ENCODE results near the gene PLAA. TPM values are rescaled to one million over a fixed set of nuclear protein-coding genes. Genes with fewer than 3 reads are reported as not detected.

The PLAA gene
- total RNA-seq, 1 experiment from 2014 or later: 41.2 TPM

GRCh38 chr9:26949637-26950069 lies 2.6 kb upstream of the PLAA start (continued):
- TF ChIP-seq ZNF274 (IDR thresholded peaks at IDR 0.05; ENCODE audit: low read depth, low read length): no peak

DNA sequence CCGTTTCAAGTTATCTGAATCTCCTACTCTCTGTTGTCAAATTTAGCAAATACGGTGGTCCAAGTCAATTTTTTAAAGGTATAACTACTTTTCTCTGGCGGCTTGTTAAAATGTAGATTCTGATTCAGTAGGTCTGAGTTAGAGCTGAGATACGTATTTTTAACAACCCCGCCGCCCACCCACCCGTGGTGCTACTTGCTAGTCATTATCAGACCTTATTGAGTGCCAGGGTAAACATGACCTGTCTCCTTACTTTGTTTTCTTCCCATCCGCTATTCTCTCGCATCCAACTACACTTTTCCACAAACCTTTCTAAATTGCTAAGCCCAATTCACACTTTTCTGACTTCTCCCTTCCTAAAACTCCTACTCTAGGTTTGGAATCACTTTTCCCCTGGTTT lies 694 bp upstream of the PLAA start:
- H3K27ac ChIP-seq (ENCODE audit: low read depth, low read length): peak overlapping the region; percentile 84; the same call in 1 of the 2 replicates
- no peaks in the 10 kb centered on the region for H4K20me1 ChIP-seq (ENCODE audit: insufficient read depth)
- no peaks in the 10 kb centered on the region for H3K27me3 ChIP-seq (ENCODE audit: insufficient read depth, low read length)
- CTCF ChIA-PET: interaction anchor here (1.3 kb wide), 1 partner anchor 8 kb away, joined by 3 read pairs; the partner anchor contains the start of gene IFT74
- DNase-seq (ENCODE audit: low read depth, low spot score) (no peak), ATAC-seq (no peak)
- POLR2A ChIA-PET: interaction anchor here (1.5 to 1.9 kb wide), 2 partner anchors 8 to 56 kb away, joined by 10 to 11 read pairs; partner anchors contain the start of genes CAAP1 and IFT74
- H3K9ac ChIP-seq (ENCODE audit: low read length): peak overlapping the region; percentile 98
- H3K79me2 ChIP-seq (ENCODE audit: insufficient read depth, low read length): peaks cover 43% of the 10 kb centered on the region
- intact Hi-C loops (cut with micrococcal nuclease): loop anchor here (1.0 kb wide), 1 partner anchor 55 kb away; the partner anchor contains the start of gene CAAP1
- TSS peak; percentile 89 for BruUV-seq (replicated peaks)
- H3K9me2 ChIP-seq (ENCODE audit: insufficient read depth): no peaks in the 10 kb centered on the region
- no peak for TF ChIP-seq REST (IDR thresholded peaks at IDR 0.05; ENCODE audit: low read depth)
- TF ChIP-seq SRF (IDR thresholded peaks at IDR 0.05; ENCODE audit: low read depth): no peak
- TF ChIP-seq TCF7L2 (IDR thresholded peaks at IDR 0.05; ENCODE audit: borderline replicate concordance, extremely low read depth, insufficient read depth, insufficient read length): no peak
- no peak for TF ChIP-seq ZNF274 (IDR thresholded peaks at IDR 0.05; ENCODE audit: low read depth, low read length)
- TF ChIP-seq SIN3A (IDR thresholded peaks at IDR 0.05; ENCODE audit: low read depth): no peak; the same call in 1 of the 2 replicates
- TF ChIP-seq MAX (IDR thresholded peaks at IDR 0.05): no peak
- TF ChIP-seq YY1 (IDR thresholded peaks at IDR 0.05; ENCODE audit: extremely low read depth, insufficient replicate concordance, low read depth, low read length): no peak
- TF ChIP-seq, protein P1, sequence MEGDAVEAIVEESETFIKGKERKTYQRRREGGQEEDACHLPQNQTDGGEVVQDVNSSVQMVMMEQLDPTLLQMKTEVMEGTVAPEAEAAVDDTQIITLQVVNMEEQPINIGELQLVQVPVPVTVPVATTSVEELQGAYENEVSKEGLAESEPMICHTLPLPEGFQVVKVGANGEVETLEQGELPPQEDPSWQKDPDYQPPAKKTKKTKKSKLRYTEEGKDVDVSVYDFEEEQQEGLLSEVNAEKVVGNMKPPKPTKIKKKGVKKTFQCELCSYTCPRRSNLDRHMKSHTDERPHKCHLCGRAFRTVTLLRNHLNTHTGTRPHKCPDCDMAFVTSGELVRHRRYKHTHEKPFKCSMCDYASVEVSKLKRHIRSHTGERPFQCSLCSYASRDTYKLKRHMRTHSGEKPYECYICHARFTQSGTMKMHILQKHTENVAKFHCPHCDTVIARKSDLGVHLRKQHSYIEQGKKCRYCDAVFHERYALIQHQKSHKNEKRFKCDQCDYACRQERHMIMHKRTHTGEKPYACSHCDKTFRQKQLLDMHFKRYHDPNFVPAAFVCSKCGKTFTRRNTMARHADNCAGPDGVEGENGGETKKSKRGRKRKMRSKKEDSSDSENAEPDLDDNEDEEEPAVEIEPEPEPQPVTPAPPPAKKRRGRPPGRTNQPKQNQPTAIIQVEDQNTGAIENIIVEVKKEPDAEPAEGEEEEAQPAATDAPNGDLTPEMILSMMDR (IDR thresholded peaks at IDR 0.05 in 2 of 3, conservative IDR thresholded peaks at IDR 0.05 in 1 of 3; ENCODE audit: borderline replicate concordance in 1 of 3, insufficient read depth in 1 of 3, low read depth in 2 of 3, low read length in 2 of 3): no peak
- TF ChIP-seq RAD21 (IDR thresholded peaks at IDR 0.05; ENCODE audit: low read depth): no peak
- no peak for TF ChIP-seq ZFX (IDR thresholded peaks at IDR 0.05)
- TF ChIP-seq POLR2AphosphoS5 (IDR thresholded peaks at IDR 0.05; ENCODE audit: low read depth, low read length): no peak
- peaks cover 0 to 5% of the 10 kb centered on the region in 2 experiments; a peak in 2 of 4 replicates for H3K36me3 ChIP-seq (ENCODE audit: control insufficient read depth in 1 of 2, insufficient read depth in 2 of 2, low read length in 2 of 2)
- H2AFZ ChIP-seq (ENCODE audit: low read depth, low read length, poor library complexity, severe bottlenecking): no peak overlapping the region
- H3K9me3 ChIP-seq (ENCODE audit: control insufficient read depth in 1 of 2, insufficient read depth in 1 of 2, low read depth in 1 of 2, low read length in 2 of 2): no peaks in the 10 kb centered on the region
- peaks cover 15 to 39% of the 10 kb centered on the region in 2 experiments; a peak in 3 of 4 replicates for H3K4me1 ChIP-seq (ENCODE audit: control insufficient read depth in 1 of 2, insufficient read depth in 2 of 2, low read length in 2 of 2)
- peak overlapping the region; percentile 95 to 97 for H3K4me3 ChIP-seq (replicated peaks in 1 of 2; ENCODE audit: low read depth in 1 of 2, low read length in 2 of 2)
- H3K4me2 ChIP-seq (ENCODE audit: low read length): peak overlapping the region; percentile 91
- RAD21 ChIA-PET (ENCODE audit: low non-redundant PET in 1 of 2, low total read pairs in 2 of 2, uncharacterized antibody in 2 of 2, unreplicated experiment in 2 of 2): no interaction called here

Measured in HCT116 (cell line).